B cell (primary cell): ENCODE results near the gene GRAP.

Experiments
- EZH2 ChIP-seq: IDR thresholded peaks from 2 replicates; pipeline ENCODE4 v1.6.1; 2012; ENCODE audit warnings: borderline replicate concordance, low read depth, mild to moderate bottlenecking, moderate library complexity, low read length; ENCODE audit not compliant: insufficient read depth, poor library complexity, severe bottlenecking
- TF ChIP-seq, protein P1 (sequence below): fragments of 200-600 bp; IDR thresholded peaks from one replicate; pipeline ENCODE4 v1.8.0; 2022; ENCODE audit warnings: antibody characterized with exemption, mild to moderate bottlenecking

DNA sequence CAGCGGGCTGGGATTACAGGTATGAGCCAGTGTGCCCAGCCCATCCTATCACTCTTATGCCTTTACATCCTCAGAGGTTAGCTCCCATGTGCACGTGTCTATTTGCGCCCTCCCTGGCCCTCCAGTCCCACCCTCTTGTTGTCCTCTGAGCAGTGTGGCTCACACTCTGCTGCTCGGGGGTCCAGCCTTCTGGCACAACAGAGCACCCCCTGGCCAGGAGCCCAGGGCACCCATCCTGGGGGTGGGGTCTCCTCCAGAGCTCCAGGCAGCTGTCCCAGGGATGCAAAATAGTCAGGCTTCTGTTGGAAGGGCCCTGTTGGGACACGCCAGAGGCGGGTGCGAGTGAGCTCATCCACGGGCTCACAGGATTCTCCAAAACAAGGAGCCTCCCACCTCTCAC, 30.5 kb downstream of the GRAP start:
- TF ChIP-seq, protein P1, sequence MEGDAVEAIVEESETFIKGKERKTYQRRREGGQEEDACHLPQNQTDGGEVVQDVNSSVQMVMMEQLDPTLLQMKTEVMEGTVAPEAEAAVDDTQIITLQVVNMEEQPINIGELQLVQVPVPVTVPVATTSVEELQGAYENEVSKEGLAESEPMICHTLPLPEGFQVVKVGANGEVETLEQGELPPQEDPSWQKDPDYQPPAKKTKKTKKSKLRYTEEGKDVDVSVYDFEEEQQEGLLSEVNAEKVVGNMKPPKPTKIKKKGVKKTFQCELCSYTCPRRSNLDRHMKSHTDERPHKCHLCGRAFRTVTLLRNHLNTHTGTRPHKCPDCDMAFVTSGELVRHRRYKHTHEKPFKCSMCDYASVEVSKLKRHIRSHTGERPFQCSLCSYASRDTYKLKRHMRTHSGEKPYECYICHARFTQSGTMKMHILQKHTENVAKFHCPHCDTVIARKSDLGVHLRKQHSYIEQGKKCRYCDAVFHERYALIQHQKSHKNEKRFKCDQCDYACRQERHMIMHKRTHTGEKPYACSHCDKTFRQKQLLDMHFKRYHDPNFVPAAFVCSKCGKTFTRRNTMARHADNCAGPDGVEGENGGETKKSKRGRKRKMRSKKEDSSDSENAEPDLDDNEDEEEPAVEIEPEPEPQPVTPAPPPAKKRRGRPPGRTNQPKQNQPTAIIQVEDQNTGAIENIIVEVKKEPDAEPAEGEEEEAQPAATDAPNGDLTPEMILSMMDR = no peak
- no peak for TF ChIP-seq EZH2
